HepG2 (cell line): ENCODE measurements around the gene WBP1. TPM values are rescaled to one million over a fixed set of nuclear protein-coding genes. Genes with fewer than 3 reads are reported as not detected.

Experiments
- ARNT2 ChIP-seq: sonication (generic); formaldehyde crosslinking; IDR thresholded peaks from 2 replicates; pipeline ENCODE4 v1.8.0; 2022; ENCODE audit warnings: mild to moderate bottlenecking, low read depth, missing genetic modification reagents, moderate library complexity
- CCAR2 ChIP-seq: fragments of 200-400 bp; formaldehyde crosslinking; optimal IDR thresholded peaks from 2 replicates; pipeline ENCODE3; 2018; ENCODE audit warnings: low read depth, mild to moderate bottlenecking, low read length, moderate library complexity
- GTF2F1 ChIP-seq: fragments of 150-350 bp; IDR thresholded peaks from 2 replicates; pipeline ENCODE4 v1.6.1; 2014; ENCODE audit warnings: low read length
- KDM6A ChIP-seq: IDR thresholded peaks from 2 replicates; pipeline ENCODE4 v1.6.1; 2016; ENCODE audit warnings: low read depth
- KMT2A ChIP-seq: sonication (generic); formaldehyde crosslinking; IDR thresholded peaks from 2 replicates; pipeline ENCODE4 v1.4.0; 2020; ENCODE audit warnings: missing genetic modification reagents
- LCORL ChIP-seq, 2 experiments: fragments of 450-650 bp in 1 of 2; sonication (generic) in 1 of 2; formaldehyde crosslinking in 1 of 2; IDR thresholded peaks; 2 replicates each; pipeline versions ENCODE4 v1.5.0 to v1.6.1; 2017 to 2020; ENCODE audit warnings: antibody characterized with exemption in 1 of 2, missing genetic modification reagents in 1 of 2
- MED8 ChIP-seq: sonication (generic); formaldehyde crosslinking; IDR thresholded peaks from 2 replicates; pipeline ENCODE4 v1.8.1; 2023; ENCODE audit warnings: mild to moderate bottlenecking, missing genetic modification reagents; ENCODE audit not compliant: insufficient replicate concordance
- MEF2D ChIP-seq: sonication (generic); formaldehyde crosslinking; IDR thresholded peaks from 2 replicates; pipeline ENCODE4 v1.5.1; 2020; ENCODE audit warnings: mild to moderate bottlenecking, missing genetic modification reagents
- MEIS1 ChIP-seq: sonication (generic); formaldehyde crosslinking; IDR thresholded peaks from 2 replicates; pipeline ENCODE4 v1.9.0; 2021; ENCODE audit warnings: mild to moderate bottlenecking, missing genetic modification reagents, moderate library complexity, borderline replicate concordance
- NAIF1 ChIP-seq: sonication (generic); formaldehyde crosslinking; IDR thresholded peaks from 2 replicates; pipeline ENCODE4 v1.5.0; 2020; ENCODE audit warnings: mild to moderate bottlenecking, missing genetic modification reagents, borderline replicate concordance
- SMYD3 ChIP-seq: sonication (generic); formaldehyde crosslinking; IDR thresholded peaks from 2 replicates; pipeline ENCODE4 v1.8.1; 2023; ENCODE audit warnings: mild to moderate bottlenecking, missing genetic modification reagents
- SP2 ChIP-seq: sonication (generic); formaldehyde crosslinking; IDR thresholded peaks from 2 replicates; pipeline ENCODE4 v1.5.1; 2020; ENCODE audit warnings: mild to moderate bottlenecking, missing genetic modification reagents
- SPEN ChIP-seq: sonication (generic); formaldehyde crosslinking; IDR thresholded peaks from 2 replicates; pipeline ENCODE4 v1.5.1; 2020; ENCODE audit warnings: low read depth, mild to moderate bottlenecking, missing genetic modification reagents
- TCF12 ChIP-seq, 2 experiments: fragments of 450-650 bp in 1 of 2; sonication (generic) in 1 of 2; formaldehyde crosslinking in 1 of 2; IDR thresholded peaks; 2 replicates each; pipeline versions ENCODE4 v1.6.1 to v1.8.0; 2017 to 2022; ENCODE audit warnings: antibody characterized with exemption in 1 of 2, mild to moderate bottlenecking in 1 of 2, missing genetic modification reagents in 1 of 2, moderate library complexity in 1 of 2
- YEATS2 ChIP-seq: sonication (generic); formaldehyde crosslinking; IDR thresholded peaks from 2 replicates; pipeline ENCODE4 v1.4.0; 2020; ENCODE audit warnings: missing genetic modification reagents, borderline replicate concordance
- ZBTB42 ChIP-seq: sonication (generic); formaldehyde crosslinking; IDR thresholded peaks from 2 replicates; pipeline ENCODE4 v1.5.0; 2020; ENCODE audit warnings: mild to moderate bottlenecking, missing genetic modification reagents
- ZBTB7A ChIP-seq: sonication (generic); formaldehyde crosslinking; IDR thresholded peaks from 2 replicates; pipeline ENCODE4 v1.8.0; 2022; ENCODE audit warnings: mild to moderate bottlenecking, missing genetic modification reagents
- ZNF17 ChIP-seq: sonication (generic); formaldehyde crosslinking; IDR thresholded peaks from 2 replicates; pipeline ENCODE4 v1.5.0; 2020; ENCODE audit warnings: mild to moderate bottlenecking, missing genetic modification reagents
- ZNF556 ChIP-seq: sonication (generic); formaldehyde crosslinking; IDR thresholded peaks from 2 replicates; pipeline ENCODE4 v1.4.0; 2020; ENCODE audit warnings: mild to moderate bottlenecking, missing genetic modification reagents, borderline replicate concordance
- ZNF773 ChIP-seq: sonication (generic); formaldehyde crosslinking; IDR thresholded peaks from 2 replicates; pipeline ENCODE4 v1.4.0; 2020; ENCODE audit warnings: missing genetic modification reagents, borderline replicate concordance
- ZNF878 ChIP-seq: sonication (generic); formaldehyde crosslinking; IDR thresholded peaks from 2 replicates; pipeline ENCODE4 v1.8.1; 2023; ENCODE audit warnings: mild to moderate bottlenecking, missing genetic modification reagents, moderate library complexity
- polyA plus RNA-seq, 8 experiments: library from polyadenylated mRNA; depleted of rRNA in 3 of 8; stranded (reverse) in 7 of 8; unstranded in 1 of 8; fragments of >200 nt; fragmentation: Illumina TruSeq in 4 of 8; extraction: Trizol in 4 of 8; gene quantifications; 2 replicates each; pipeline versions ENCODE4 v1.2.1 to v1.2.3, GENCODE V29; 2011 to 2016; ENCODE audit warnings: low read depth in 4 of 8, missing spikeins in 1 of 8, mixed read lengths in 1 of 8; ENCODE audit not compliant: insufficient read depth in 1 of 8
- total RNA-seq, 5 experiments: library from RNA; depleted of rRNA; stranded (reverse); fragments of >200 nt; fragmentation: Illumina TruSeq; extraction: Trizol; gene quantifications; 2 replicates each; pipeline ENCODE4 v1.2.3, GENCODE V29; 2016; ENCODE audit warnings: low read depth in 1 of 5
- TF ChIP-seq, protein P1 (sequence below): sonication (generic); formaldehyde crosslinking; IDR thresholded peaks from 2 replicates; pipeline ENCODE4 v1.8.1; 2023; ENCODE audit warnings: mild to moderate bottlenecking, missing genetic modification reagents
- TF ChIP-seq, protein P2 (sequence below): sonication (generic); formaldehyde crosslinking; IDR thresholded peaks from 2 replicates; pipeline ENCODE4 v1.5.0; 2020; ENCODE audit warnings: mild to moderate bottlenecking, missing genetic modification reagents
- TF ChIP-seq, protein P3 (sequence below): sonication (generic); formaldehyde crosslinking; IDR thresholded peaks from 2 replicates; pipeline ENCODE4 v1.5.0; 2020; ENCODE audit warnings: mild to moderate bottlenecking, missing genetic modification reagents, moderate library complexity
- TF ChIP-seq, protein P4 (sequence below): sonication (generic); formaldehyde crosslinking; IDR thresholded peaks from 2 replicates; pipeline ENCODE4 v1.8.0; 2022; ENCODE audit warnings: missing genetic modification reagents, mild to moderate bottlenecking, borderline replicate concordance

Gene WBP1
- total and polyA plus RNA-seq, 2 of the 13 experiments (the other 11 are each of a cell fraction or from before 2014, with no cell fraction given), result 38.8 to 85.7 TPM

DNA sequence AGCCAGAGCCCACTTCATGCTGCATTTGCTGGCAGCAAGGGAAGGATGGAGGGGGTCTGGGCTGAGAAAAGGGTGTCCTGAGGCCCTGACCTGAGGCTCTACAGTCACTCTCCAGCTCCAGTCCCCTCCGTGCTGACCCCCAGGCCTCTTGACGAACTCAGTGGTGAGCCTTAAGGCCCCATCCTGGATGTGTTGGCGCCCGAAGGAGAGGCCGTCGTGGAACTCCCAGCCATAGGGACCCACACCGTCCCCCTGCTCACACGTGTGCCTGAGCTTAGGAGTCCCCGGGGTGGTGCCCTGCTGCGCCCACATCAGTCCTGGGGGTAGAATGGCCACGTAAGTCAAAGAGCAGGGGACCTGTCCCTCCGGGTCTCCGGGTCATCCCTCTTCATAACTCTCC lies 6.2 kb downstream of the WBP1 start (continued):
- TF ChIP-seq, protein P1, sequence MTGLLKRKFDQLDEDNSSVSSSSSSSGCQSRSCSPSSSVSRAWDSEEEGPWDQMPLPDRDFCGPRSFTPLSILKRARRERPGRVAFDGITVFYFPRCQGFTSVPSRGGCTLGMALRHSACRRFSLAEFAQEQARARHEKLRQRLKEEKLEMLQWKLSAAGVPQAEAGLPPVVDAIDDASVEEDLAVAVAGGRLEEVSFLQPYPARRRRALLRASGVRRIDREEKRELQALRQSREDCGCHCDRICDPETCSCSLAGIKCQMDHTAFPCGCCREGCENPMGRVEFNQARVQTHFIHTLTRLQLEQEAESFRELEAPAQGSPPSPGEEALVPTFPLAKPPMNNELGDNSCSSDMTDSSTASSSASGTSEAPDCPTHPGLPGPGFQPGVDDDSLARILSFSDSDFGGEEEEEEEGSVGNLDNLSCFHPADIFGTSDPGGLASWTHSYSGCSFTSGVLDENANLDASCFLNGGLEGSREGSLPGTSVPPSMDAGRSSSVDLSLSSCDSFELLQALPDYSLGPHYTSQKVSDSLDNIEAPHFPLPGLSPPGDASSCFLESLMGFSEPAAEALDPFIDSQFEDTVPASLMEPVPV (CRISPR knock-in tag), result peak; percentile 38; the same call in 1 of the 2 replicates
- TF ChIP-seq SMYD3 (CRISPR knock-in tag) (no peak), KMT2A (no peak), ZNF556 (no peak), ZNF773 (CRISPR knock-in tag) (no peak), ZBTB7A (CRISPR knock-in tag) (no peak), ZNF17 (no peak), CCAR2 (no peak), KDM6A (CRISPR knock-in tag) (no peak), GTF2F1 (no peak), ZBTB42 (CRISPR knock-in tag) (no peak), SP2 (CRISPR knock-in tag) (no peak), LCORL (IDR thresholded peaks at IDR 0.05) (no peak), LCORL (CRISPR knock-in tag; IDR thresholded peaks at IDR 0.05) (no peak), ZNF878 (CRISPR knock-in tag) (no peak), MEIS1 (CRISPR knock-in tag) (no peak), MED8 (CRISPR knock-in tag) (no peak), NAIF1 (CRISPR knock-in tag) (no peak), YEATS2 (CRISPR knock-in tag) (no peak), ARNT2 (CRISPR knock-in tag) (no peak), SPEN (CRISPR knock-in tag) (no peak), TCF12 (IDR thresholded peaks at IDR 0.05) (no peak), TCF12 (CRISPR knock-in tag; IDR thresholded peaks at IDR 0.05) (0 out of 2 replicates have a peak, but pooled peaks have one; percentile 10), MEF2D (CRISPR knock-in tag) (no peak)
- TF ChIP-seq, protein P2, sequence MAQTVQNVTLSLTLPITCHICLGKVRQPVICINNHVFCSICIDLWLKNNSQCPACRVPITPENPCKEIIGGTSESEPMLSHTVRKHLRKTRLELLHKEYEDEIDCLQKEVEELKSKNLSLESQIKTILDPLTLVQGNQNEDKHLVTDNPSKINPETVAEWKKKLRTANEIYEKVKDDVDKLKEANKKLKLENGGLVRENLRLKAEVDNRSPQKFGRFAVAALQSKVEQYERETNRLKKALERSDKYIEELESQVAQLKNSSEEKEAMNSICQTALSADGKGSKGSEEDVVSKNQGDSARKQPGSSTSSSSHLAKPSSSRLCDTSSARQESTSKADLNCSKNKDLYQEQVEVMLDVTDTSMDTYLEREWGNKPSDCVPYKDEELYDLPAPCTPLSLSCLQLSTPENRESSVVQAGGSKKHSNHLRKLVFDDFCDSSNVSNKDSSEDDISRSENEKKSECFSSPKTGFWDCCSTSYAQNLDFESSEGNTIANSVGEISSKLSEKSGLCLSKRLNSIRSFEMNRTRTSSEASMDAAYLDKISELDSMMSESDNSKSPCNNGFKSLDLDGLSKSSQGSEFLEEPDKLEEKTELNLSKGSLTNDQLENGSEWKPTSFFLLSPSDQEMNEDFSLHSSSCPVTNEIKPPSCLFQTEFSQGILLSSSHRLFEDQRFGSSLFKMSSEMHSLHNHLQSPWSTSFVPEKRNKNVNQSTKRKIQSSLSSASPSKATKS (CRISPR knock-in tag), result no peak
- TF ChIP-seq, protein P3, sequence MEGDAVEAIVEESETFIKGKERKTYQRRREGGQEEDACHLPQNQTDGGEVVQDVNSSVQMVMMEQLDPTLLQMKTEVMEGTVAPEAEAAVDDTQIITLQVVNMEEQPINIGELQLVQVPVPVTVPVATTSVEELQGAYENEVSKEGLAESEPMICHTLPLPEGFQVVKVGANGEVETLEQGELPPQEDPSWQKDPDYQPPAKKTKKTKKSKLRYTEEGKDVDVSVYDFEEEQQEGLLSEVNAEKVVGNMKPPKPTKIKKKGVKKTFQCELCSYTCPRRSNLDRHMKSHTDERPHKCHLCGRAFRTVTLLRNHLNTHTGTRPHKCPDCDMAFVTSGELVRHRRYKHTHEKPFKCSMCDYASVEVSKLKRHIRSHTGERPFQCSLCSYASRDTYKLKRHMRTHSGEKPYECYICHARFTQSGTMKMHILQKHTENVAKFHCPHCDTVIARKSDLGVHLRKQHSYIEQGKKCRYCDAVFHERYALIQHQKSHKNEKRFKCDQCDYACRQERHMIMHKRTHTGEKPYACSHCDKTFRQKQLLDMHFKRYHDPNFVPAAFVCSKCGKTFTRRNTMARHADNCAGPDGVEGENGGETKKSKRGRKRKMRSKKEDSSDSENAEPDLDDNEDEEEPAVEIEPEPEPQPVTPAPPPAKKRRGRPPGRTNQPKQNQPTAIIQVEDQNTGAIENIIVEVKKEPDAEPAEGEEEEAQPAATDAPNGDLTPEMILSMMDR (CRISPR knock-in tag), result no peak
- TF ChIP-seq, protein P4, sequence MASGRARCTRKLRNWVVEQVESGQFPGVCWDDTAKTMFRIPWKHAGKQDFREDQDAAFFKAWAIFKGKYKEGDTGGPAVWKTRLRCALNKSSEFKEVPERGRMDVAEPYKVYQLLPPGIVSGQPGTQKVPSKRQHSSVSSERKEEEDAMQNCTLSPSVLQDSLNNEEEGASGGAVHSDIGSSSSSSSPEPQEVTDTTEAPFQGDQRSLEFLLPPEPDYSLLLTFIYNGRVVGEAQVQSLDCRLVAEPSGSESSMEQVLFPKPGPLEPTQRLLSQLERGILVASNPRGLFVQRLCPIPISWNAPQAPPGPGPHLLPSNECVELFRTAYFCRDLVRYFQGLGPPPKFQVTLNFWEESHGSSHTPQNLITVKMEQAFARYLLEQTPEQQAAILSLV, result no peak
